HEK293T (cell line): ENCODE results near the gene GDA.

Experiments
- ARNT ChIP-seq: fragments of 450-650 bp; IDR thresholded peaks from 2 replicates; pipeline ENCODE4 v1.6.1; 2017; ENCODE audit warnings: mild to moderate bottlenecking
- FOXK2 ChIP-seq: fragments of 450-650 bp; IDR thresholded peaks from 2 replicates; pipeline ENCODE4 v1.6.1; 2016; ENCODE audit warnings: mild to moderate bottlenecking
- FOXM1 ChIP-seq: fragments of 450-650 bp; IDR thresholded peaks from 2 replicates; pipeline ENCODE4 v1.6.1; 2017; ENCODE audit warnings: mild to moderate bottlenecking, borderline replicate concordance
- HDGF ChIP-seq: fragments of 450-650 bp; IDR thresholded peaks from 2 replicates; pipeline ENCODE4 v1.6.1; 2017; ENCODE audit warnings: antibody characterized with exemption, borderline replicate concordance
- LEF1 ChIP-seq: fragments of 450-650 bp; IDR thresholded peaks from 2 replicates; pipeline ENCODE4 v1.6.1; 2017; ENCODE audit warnings: mild to moderate bottlenecking, borderline replicate concordance
- NFRKB ChIP-seq: fragments of 450-650 bp; IDR thresholded peaks from 2 replicates; pipeline ENCODE4 v1.6.1; 2016; ENCODE audit warnings: mild to moderate bottlenecking, moderate library complexity
- SP1 ChIP-seq: fragments of 450-650 bp; IDR thresholded peaks from 2 replicates; pipeline ENCODE4 v1.6.1; 2017

DNA sequence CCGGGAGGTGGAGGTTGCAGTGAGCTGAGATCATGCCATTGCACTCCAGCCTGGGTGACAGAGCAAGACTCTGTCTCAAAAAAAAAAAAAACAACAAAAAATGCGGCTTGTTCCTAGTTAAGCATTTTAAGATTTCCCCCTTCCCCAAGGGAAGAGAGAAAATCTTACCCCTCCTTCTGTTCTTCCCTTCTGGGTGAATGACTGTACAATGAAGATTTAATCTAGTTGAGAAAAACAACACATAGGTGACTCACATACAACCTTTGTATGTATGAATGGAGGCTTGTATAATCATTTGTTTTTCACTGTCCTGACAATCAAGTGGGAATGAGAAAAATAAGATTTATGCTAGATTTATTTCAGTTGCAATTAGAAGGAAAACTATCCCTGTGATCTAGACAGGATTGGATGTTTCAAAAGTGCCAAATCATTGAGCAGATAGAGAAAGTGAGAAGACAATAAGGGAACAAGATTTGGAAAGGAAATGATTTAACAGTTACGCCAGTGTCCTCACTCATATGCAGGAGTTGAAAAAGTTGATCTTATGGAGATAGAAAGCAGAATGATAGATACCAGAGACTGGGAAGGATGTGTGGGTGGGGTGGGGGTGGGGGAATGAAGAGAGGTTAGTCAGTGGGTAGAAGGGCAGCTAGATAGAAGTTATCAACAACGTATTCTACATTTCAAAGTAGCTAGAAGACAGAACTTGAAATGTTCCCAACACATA, 16.7 kb downstream of the GDA start:
- TF ChIP-seq FOXK2 (no peak), NFRKB (no peak), HDGF (no peak), LEF1 (no peak), FOXM1 (no peak), SP1 (no peak), ARNT (no peak)
